Neural cell (in vitro differentiated cells): ENCODE results near the gene FHIT. TPM values are rescaled to one million over a fixed set of nuclear protein-coding genes. Genes with fewer than 3 reads are reported as not detected.

Experiments used
- H2AFZ ChIP-seq: fragments of 200-600, 300-800 bp; sonication (generic), shearing (Covaris generic); 2 replicates; pipeline ENCODE4 v1.6.0; 2014; ENCODE audit warnings: low read depth, mild to moderate bottlenecking, antibody characterized with exemption, low read length, moderate library complexity
- H3F3A ChIP-seq: fragments of 200-600 bp; shearing (Covaris generic); 2 replicates; pipeline ENCODE4 v1.6.1; 2016; ENCODE audit warnings: mild to moderate bottlenecking, moderate library complexity, mixed read lengths, antibody characterized with exemption, low read length; ENCODE audit not compliant: insufficient read depth, poor library complexity, severe bottlenecking
- H3K27ac ChIP-seq: fragments of 200-600, 300-800 bp; sonication (generic), shearing (Covaris generic); 2 replicates; pipeline ENCODE4 v1.5.1; 2014; ENCODE audit warnings: mild to moderate bottlenecking, low read length, moderate library complexity
- H3K27me3 ChIP-seq: fragments of 300-800, 200-600 bp; sonication (generic), shearing (Covaris generic); 2 replicates; pipeline ENCODE4 v1.6.0; 2014; ENCODE audit warnings: mild to moderate bottlenecking, low read depth, low read length, moderate library complexity; ENCODE audit not compliant: insufficient read depth
- H3K36me3 ChIP-seq: fragments of 300-800, 200-600 bp; sonication (generic), shearing (Covaris generic); 2 replicates; pipeline ENCODE4 v1.5.1; 2014; ENCODE audit warnings: mild to moderate bottlenecking, antibody characterized with exemption, low read length, moderate library complexity; ENCODE audit not compliant: insufficient read depth
- H3K4me2 ChIP-seq: fragments of 300-800, 200-600 bp; sonication (generic), shearing (Covaris generic); 2 replicates; pipeline ENCODE4 v1.6.0; 2014; ENCODE audit warnings: mild to moderate bottlenecking, low read length
- H3K4me3 ChIP-seq: fragments of 300-800, 200-600 bp; sonication (generic), shearing (Covaris generic); 2 replicates; pipeline ENCODE4 v1.5.1; 2014; ENCODE audit warnings: mild to moderate bottlenecking, low read length, moderate library complexity
- H3K79me2 ChIP-seq: fragments of 200-600 bp; shearing (Covaris generic); replicated peaks from 2 replicates; pipeline ENCODE4 v1.6.0; 2014; ENCODE audit warnings: mild to moderate bottlenecking, low read length, moderate library complexity; ENCODE audit not compliant: insufficient read depth
- H3K9ac ChIP-seq: fragments of 300-800, 200-600 bp; sonication (generic), shearing (Covaris generic); 2 replicates; pipeline ENCODE4 v1.6.1; 2016; ENCODE audit warnings: mild to moderate bottlenecking, low read length, mixed read lengths
- H3K9me2 ChIP-seq: fragments of 200-600 bp; shearing (Covaris generic); 2 replicates; pipeline ENCODE4 v1.6.1; 2016; ENCODE audit warnings: mild to moderate bottlenecking, low read length, mixed read lengths; ENCODE audit not compliant: insufficient read depth
- H3K9me3 ChIP-seq: fragments of 200-600, 300-800 bp; sonication (generic), shearing (Covaris generic); 2 replicates; pipeline ENCODE4 v1.6.1; 2016; ENCODE audit warnings: mild to moderate bottlenecking, mixed run types, low read length, moderate library complexity, mixed read lengths
- H4K20me1 ChIP-seq: fragments of 200-600 bp; shearing (Covaris generic); 2 replicates; pipeline ENCODE4 v1.6.1; 2016; ENCODE audit warnings: mild to moderate bottlenecking, mixed run types; ENCODE audit not compliant: insufficient read depth
- CTCF ChIP-seq: fragments of 450-650 bp; IDR thresholded peaks from 2 replicates; pipeline ENCODE4 v1.5.1; 2014; ENCODE audit warnings: antibody characterized with exemption, mild to moderate bottlenecking, moderate library complexity; ENCODE audit not compliant: poor library complexity, severe bottlenecking
- EP300 ChIP-seq: fragments of 450-650 bp; conservative IDR thresholded peaks from 2 replicates; pipeline ENCODE4 v1.6.1; 2014; ENCODE audit warnings: antibody characterized with exemption, mild to moderate bottlenecking, moderate library complexity; ENCODE audit not compliant: poor library complexity, severe bottlenecking
- EZH2 ChIP-seq: fragments of 200-600, 300-800 bp; shearing (Covaris generic), sonication (generic); IDR thresholded peaks from 2 replicates; pipeline ENCODE4 v1.6.1; 2014; ENCODE audit warnings: antibody characterized with exemption, low read length, borderline replicate concordance, mild to moderate bottlenecking; ENCODE audit not compliant: insufficient read depth, poor library complexity, severe bottlenecking
- MXI1 ChIP-seq: fragments of 450-650 bp; conservative IDR thresholded peaks from 2 replicates; pipeline ENCODE4 v1.6.1; 2014; ENCODE audit warnings: antibody characterized with exemption, mild to moderate bottlenecking; ENCODE audit not compliant: poor library complexity, severe bottlenecking
- POLR2AphosphoS5 ChIP-seq: IDR thresholded peaks from 2 replicates; pipeline ENCODE4 v1.6.1; 2012
- RAD21 ChIP-seq: fragments of 450-650 bp; conservative IDR thresholded peaks from 2 replicates; pipeline ENCODE4 v1.6.1; 2014; ENCODE audit warnings: antibody characterized with exemption, mild to moderate bottlenecking, moderate library complexity
- REST ChIP-seq: IDR thresholded peaks from 2 replicates; pipeline ENCODE4 v1.6.1; 2012; ENCODE audit warnings: borderline replicate concordance
- SMC3 ChIP-seq: fragments of 450-650 bp; conservative IDR thresholded peaks from 2 replicates; pipeline ENCODE4 v1.6.1; 2014; ENCODE audit warnings: antibody characterized with exemption, mild to moderate bottlenecking, moderate library complexity; ENCODE audit not compliant: poor library complexity
- TAF1 ChIP-seq: IDR thresholded peaks from 2 replicates; pipeline ENCODE4 v1.6.1; 2012; ENCODE audit warnings: low read depth
- polyA plus RNA-seq: library from polyadenylated mRNA; depleted of rRNA; stranded (reverse); fragments of >200 nt; gene quantifications from 2 replicates; pipeline ENCODE4 v1.2.3, GENCODE V29; 2014

The FHIT gene
- polyA plus RNA-seq, 1 donor from 2014 or later = not detected

GRCh38 chr3:60274646-60275045 lies 976.6 kb downstream of the FHIT start:
- Histone ChIP-seq H3F3A (no peaks in the 10 kb centered on the region), H3K9ac (no peak overlapping the region), H3K9me2 (no peaks in the 10 kb centered on the region), H4K20me1 (no peaks in the 10 kb centered on the region), H3K79me2 (no peaks in the 10 kb centered on the region), H3K27ac (no peak overlapping the region), H3K36me3 (no peaks in the 10 kb centered on the region), H3K4me3 (no peak overlapping the region), H3K9me3 (no peaks in the 10 kb centered on the region), H3K27me3 (no peaks in the 10 kb centered on the region), H2AFZ (no peak overlapping the region), H3K4me2 (no peak overlapping the region)
- no peak for TF ChIP-seq RAD21
- TF ChIP-seq EP300 = no peak
- TF ChIP-seq SMC3 = no peak
- TF ChIP-seq TAF1 = no peak
- no peak for TF ChIP-seq EZH2

- Histone ChIP-seq H3K9me3 (no peaks in the 10 kb centered on the region), H3K27ac (no peak overlapping the region), H3K4me3 (no peak overlapping the region), H3K4me2 (no peak overlapping the region), H4K20me1 (no peaks in the 10 kb centered on the region), H3K79me2 (no peaks in the 10 kb centered on the region), H2AFZ (no peak overlapping the region), H3K36me3 (no peaks in the 10 kb centered on the region), H3K9me2 (no peaks in the 10 kb centered on the region), H3F3A (no peaks in the 10 kb centered on the region), H3K9ac (no peak overlapping the region), H3K27me3 (no peaks in the 10 kb centered on the region)
- no peak for TF ChIP-seq SMC3
- no peak for TF ChIP-seq EP300
- no peak for TF ChIP-seq RAD21
These were observed 977.2 kb downstream of the FHIT start for GRCh38 chr3:60274098-60274497.

DNA sequence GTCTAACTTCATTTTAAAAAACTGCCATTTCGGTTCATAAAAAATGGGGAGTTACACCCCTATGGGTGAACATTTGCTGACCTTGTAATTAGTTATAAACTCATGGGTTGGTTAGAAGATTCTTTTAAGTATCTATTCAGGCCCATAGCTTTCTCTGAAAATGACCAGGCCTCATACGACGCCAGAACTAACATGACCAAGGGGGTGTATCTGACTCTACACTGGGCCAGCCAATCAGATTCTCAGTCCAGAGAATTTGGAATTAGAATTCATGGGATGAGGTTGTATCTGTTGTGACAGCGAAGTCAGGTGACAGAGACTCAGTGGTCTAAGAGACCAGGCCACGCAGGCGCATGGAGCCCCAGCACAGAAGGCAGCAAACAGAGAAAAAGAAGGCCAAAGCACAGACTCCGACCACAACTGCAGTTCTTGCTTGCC lies 981.4 kb downstream of the FHIT start:
- Histone ChIP-seq H3K4me3 (no peak overlapping the region), H3K4me2 (no peak overlapping the region), H3K9me3 (no peaks in the 10 kb centered on the region), H3K36me3 (no peaks in the 10 kb centered on the region), H3K27ac (no peak overlapping the region), H3K9ac (no peak overlapping the region), H3F3A (no peaks in the 10 kb centered on the region), H2AFZ (no peak overlapping the region), H3K27me3 (no peaks in the 10 kb centered on the region), H3K79me2 (no peaks in the 10 kb centered on the region), H3K9me2 (no peaks in the 10 kb centered on the region), H4K20me1 (no peaks in the 10 kb centered on the region)
- no peak for TF ChIP-seq SMC3
- no peak for TF ChIP-seq REST
- no peak for TF ChIP-seq MXI1
- TF ChIP-seq POLR2AphosphoS5 = no peak
- TF ChIP-seq RAD21 = no peak
- TF ChIP-seq CTCF = no peak
- TF ChIP-seq TAF1 = no peak
- no peak for TF ChIP-seq EZH2
- TF ChIP-seq EP300 = no peak
